ENCODE data around the gene NSMCE1. TPM values are rescaled to one million over a fixed set of nuclear protein-coding genes. Genes with fewer than 3 reads are reported as not detected.

NSMCE1 gene
- total RNA-seq, 1 experiment from 2014 or later = 19.3 TPM

GRCh38 chr16:27317320-27317719 is 48.7 kb upstream of the NSMCE1 start:
- no peaks in the 10 kb centered on the region for H3K9me3 ChIP-seq (ENCODE audit: control insufficient read depth, low read depth, low read length)
- Mint-ChIP-seq H3K27ac (peak overlapping the region in 1 of 3 experiments; percentile 81; a peak in 1 of 7 replicates), H3K36me3 (ENCODE audit: insufficient read depth in 1 of 3, low read depth in 3 of 3) (no peaks in the 10 kb centered on the region), H3K4me3 (no peak overlapping the region), H3K27me3 (ENCODE audit: low read depth) (peaks cover 12% of the 10 kb centered on the region), H3K4me1 (peaks cover 20 to 40% of the 10 kb centered on the region in 2 experiments), H3K9me3 (no peaks in the 10 kb centered on the region)
- no peak for TF ChIP-seq CTCF (conservative IDR thresholded peaks at IDR 0.05)
- H3K4me1 ChIP-seq (ENCODE audit: insufficient read depth, low read length) = peaks cover 7% of the 10 kb centered on the region; the same call in 1 of the 2 replicates
- H3K27me3 ChIP-seq (ENCODE audit: insufficient read depth, low read length) = no peaks in the 10 kb centered on the region
- H2BK120ac ChIP-seq (ENCODE audit: low read depth, low read length, poor library complexity, severe bottlenecking) = no peak overlapping the region
- peaks cover 4% of the 10 kb centered on the region; the same call in 1 of the 2 replicates for H3K79me2 ChIP-seq (ENCODE audit: insufficient read depth, low read length)
- peaks cover 2% of the 10 kb centered on the region for H4K20me1 ChIP-seq (ENCODE audit: control insufficient read depth, insufficient read depth, insufficient read length)
- H2BK12ac ChIP-seq (ENCODE audit: insufficient read length, low read depth, low read length) = no peak overlapping the region
- H3K27ac ChIP-seq (ENCODE audit: insufficient read length, low read depth, low read length) = no peak overlapping the region
- no peak for DNase-seq
- no peak overlapping the region for H2BK20ac ChIP-seq (ENCODE audit: low read depth, low read length, poor library complexity, severe bottlenecking)
- H3K18ac ChIP-seq (ENCODE audit: insufficient read length, low read depth, low read length) = no peak overlapping the region
- no peak overlapping the region for H3T11ph ChIP-seq (ENCODE audit: low read length)
- H4K91ac ChIP-seq (ENCODE audit: insufficient read length, low read depth, low read length) = no peak overlapping the region
- H3K79me1 ChIP-seq (ENCODE audit: insufficient read depth, low read depth, low read length, poor library complexity, severe bottlenecking) = no peaks in the 10 kb centered on the region
- H3K23ac ChIP-seq (ENCODE audit: insufficient read length, low read depth, low read length) = no peak overlapping the region
- no peak overlapping the region for H2BK5ac ChIP-seq (ENCODE audit: insufficient read length, low read length)
- H2AFZ ChIP-seq (ENCODE audit: low read length) = no peak overlapping the region
- no peak overlapping the region for H2AK5ac ChIP-seq (ENCODE audit: insufficient read length, low read length)
- H3K4ac ChIP-seq (ENCODE audit: low read depth, low read length) = no peak overlapping the region
- no peak overlapping the region for H4K8ac ChIP-seq (replicated peaks; ENCODE audit: insufficient read length, low read depth, low read length)
- H2BK15ac ChIP-seq (ENCODE audit: low read depth, low read length) = no peak overlapping the region
- no peak overlapping the region for H4K5ac ChIP-seq (ENCODE audit: insufficient read length, low read depth, low read length)
- peaks cover 10% of the 10 kb centered on the region for H3K23me2 ChIP-seq (ENCODE audit: insufficient read length, low read depth, low read length, poor library complexity, severe bottlenecking)
- no peak overlapping the region for H3K14ac ChIP-seq (ENCODE audit: insufficient read depth, low read length)
- WGBS (ENCODE audit: extremely low coverage, insufficient read length, low lambda C conversion rate) = no CpG with 5 or more reads among the region's 7 CpGs
- H3K9ac ChIP-seq (ENCODE audit: extremely low read depth, insufficient read length, low read length) = no peak overlapping the region
- H3K56ac ChIP-seq (ENCODE audit: insufficient read length, low read depth, low read length) = no peak overlapping the region
- H3K4me2 ChIP-seq (ENCODE audit: insufficient read depth, insufficient read length, low read length) = no peak overlapping the region

Measured in H9 (cell line).